H1 (cell line): ENCODE measurements around the gene FAM219A. TPM values are rescaled to one million over a fixed set of nuclear protein-coding genes. Genes with fewer than 3 reads are reported as not detected.

Source experiments
- BCL11A ChIP-seq, 2 experiments: IDR thresholded peaks; one replicate each; pipeline ENCODE4 v1.6.1; 2011; ENCODE audit warnings: low read depth in 2 of 2, low read length in 2 of 2, mild to moderate bottlenecking in 2 of 2
- CREB1 ChIP-seq: IDR thresholded peaks from 2 replicates; pipeline ENCODE4 v1.6.1; 2012; ENCODE audit warnings: inconsistent platforms
- CTBP2 ChIP-seq: IDR thresholded peaks from 2 replicates; pipeline ENCODE4 v1.7.0; 2011; ENCODE audit warnings: borderline replicate concordance, mild to moderate bottlenecking, moderate library complexity, mixed read lengths, low read length; ENCODE audit not compliant: insufficient read depth, insufficient read length
- EP300 ChIP-seq, 2 experiments: IDR thresholded peaks; 1 replicate in 1 of 2; 2 replicates in 1 of 2; pipeline ENCODE4 v1.6.1; 2011 to 2012; ENCODE audit warnings: low read depth in 2 of 2, low read length in 2 of 2, mild to moderate bottlenecking in 2 of 2, borderline replicate concordance in 1 of 2, inconsistent platforms in 1 of 2, moderate library complexity in 1 of 2
- GTF2F1 ChIP-seq: IDR thresholded peaks from 2 replicates; pipeline ENCODE4 v1.6.1; 2012; ENCODE audit warnings: low read depth, low read length, improper control_type of control experiment, borderline replicate concordance
- HDAC6 ChIP-seq: IDR thresholded peaks from one replicate; pipeline ENCODE4 v1.7.1; 2012; ENCODE audit warnings: low read depth, mild to moderate bottlenecking, inconsistent platforms, low read length, moderate library complexity
- JUND ChIP-seq: IDR thresholded peaks from 2 replicates; pipeline ENCODE4 v1.6.1; 2011; ENCODE audit warnings: mild to moderate bottlenecking, improper control_type of control experiment, low read length
- PHF8 ChIP-seq: fragments of 200-600 bp; sonication (generic); conservative IDR thresholded peaks from 2 replicates; pipeline ENCODE4 v1.7.1; 2012; ENCODE audit warnings: low read depth, mild to moderate bottlenecking, inconsistent platforms, low read length, moderate library complexity
- RBBP5 ChIP-seq: IDR thresholded peaks from 2 replicates; pipeline ENCODE4 v1.7.1; 2012; ENCODE audit warnings: low read depth, mild to moderate bottlenecking, inconsistent platforms, low read length, moderate library complexity, borderline replicate concordance
- SUZ12 ChIP-seq: fragments of 200-600 bp; sonication (generic); IDR thresholded peaks from 2 replicates; pipeline ENCODE4 v1.6.1; 2012; ENCODE audit warnings: mild to moderate bottlenecking, inconsistent platforms, low read length, moderate library complexity, mixed read lengths
- YY1 ChIP-seq: IDR thresholded peaks from 2 replicates; pipeline ENCODE4 v1.6.1; 2011; ENCODE audit warnings: low read depth, mild to moderate bottlenecking, low read length
- polyA plus RNA-seq, 7 experiments: library from polyadenylated mRNA; depleted of rRNA in 3 of 7; stranded (reverse) in 5 of 7; unstranded in 2 of 7; fragments of >200 nt in 5 of 7; fragments of 200-250 nt in 2 of 7; gene quantifications; 1 replicate in 5 of 7; 2 replicates in 1 of 7; 4 replicates in 1 of 7; pipeline versions ENCODE4 v1.2.1 to v1.2.3, GENCODE V29; 2011 to 2013; ENCODE audit warnings: missing spikeins in 2 of 7, mixed read lengths in 2 of 7
- total RNA-seq: library from RNA; stranded (reverse); fragmentation: NEBNext Ultra II Directional; extraction: Animal tissue kit (Norgen Biotek cat#: 25700); gene quantifications from 2 replicates; pipeline ENCODE4 v1.2.1, GENCODE V29; 2021
- TF ChIP-seq, protein P1 (sequence below): fragments of 300-600 bp; sonication (generic); IDR thresholded peaks from 2 replicates; pipeline ENCODE4 v1.7.1; 2012; ENCODE audit warnings: low read length, moderate library complexity, mild to moderate bottlenecking, inconsistent platforms; ENCODE audit not compliant: insufficient replicate concordance

The FAM219A gene
- total and polyA plus RNA-seq, 2 of the 8 experiments (the other 6 are each of a cell fraction or from before 2014, with no cell fraction given), result 7.7 to 10.4 TPM

DNA sequence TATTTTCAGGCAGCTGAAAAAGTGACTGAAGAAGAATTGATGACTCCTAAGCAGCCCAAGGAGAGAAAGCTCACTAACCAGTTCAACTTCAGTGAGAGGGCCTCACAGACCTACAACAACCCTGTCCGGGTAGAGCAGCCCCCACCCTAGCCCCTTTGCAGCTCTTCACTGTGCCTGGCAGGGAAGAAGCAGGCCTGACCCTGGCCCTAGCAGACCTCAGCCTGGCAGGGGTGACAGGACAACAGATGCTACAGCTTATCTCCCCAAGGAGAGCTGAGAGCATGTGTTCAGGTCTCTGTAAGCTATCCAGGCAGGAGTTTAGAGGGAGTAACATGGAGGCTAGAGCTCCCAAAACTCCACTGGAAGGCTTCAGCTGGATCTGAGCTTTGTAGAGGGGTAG, 32.0 kb upstream of the FAM219A start (continued):
- TF ChIP-seq, protein P1, sequence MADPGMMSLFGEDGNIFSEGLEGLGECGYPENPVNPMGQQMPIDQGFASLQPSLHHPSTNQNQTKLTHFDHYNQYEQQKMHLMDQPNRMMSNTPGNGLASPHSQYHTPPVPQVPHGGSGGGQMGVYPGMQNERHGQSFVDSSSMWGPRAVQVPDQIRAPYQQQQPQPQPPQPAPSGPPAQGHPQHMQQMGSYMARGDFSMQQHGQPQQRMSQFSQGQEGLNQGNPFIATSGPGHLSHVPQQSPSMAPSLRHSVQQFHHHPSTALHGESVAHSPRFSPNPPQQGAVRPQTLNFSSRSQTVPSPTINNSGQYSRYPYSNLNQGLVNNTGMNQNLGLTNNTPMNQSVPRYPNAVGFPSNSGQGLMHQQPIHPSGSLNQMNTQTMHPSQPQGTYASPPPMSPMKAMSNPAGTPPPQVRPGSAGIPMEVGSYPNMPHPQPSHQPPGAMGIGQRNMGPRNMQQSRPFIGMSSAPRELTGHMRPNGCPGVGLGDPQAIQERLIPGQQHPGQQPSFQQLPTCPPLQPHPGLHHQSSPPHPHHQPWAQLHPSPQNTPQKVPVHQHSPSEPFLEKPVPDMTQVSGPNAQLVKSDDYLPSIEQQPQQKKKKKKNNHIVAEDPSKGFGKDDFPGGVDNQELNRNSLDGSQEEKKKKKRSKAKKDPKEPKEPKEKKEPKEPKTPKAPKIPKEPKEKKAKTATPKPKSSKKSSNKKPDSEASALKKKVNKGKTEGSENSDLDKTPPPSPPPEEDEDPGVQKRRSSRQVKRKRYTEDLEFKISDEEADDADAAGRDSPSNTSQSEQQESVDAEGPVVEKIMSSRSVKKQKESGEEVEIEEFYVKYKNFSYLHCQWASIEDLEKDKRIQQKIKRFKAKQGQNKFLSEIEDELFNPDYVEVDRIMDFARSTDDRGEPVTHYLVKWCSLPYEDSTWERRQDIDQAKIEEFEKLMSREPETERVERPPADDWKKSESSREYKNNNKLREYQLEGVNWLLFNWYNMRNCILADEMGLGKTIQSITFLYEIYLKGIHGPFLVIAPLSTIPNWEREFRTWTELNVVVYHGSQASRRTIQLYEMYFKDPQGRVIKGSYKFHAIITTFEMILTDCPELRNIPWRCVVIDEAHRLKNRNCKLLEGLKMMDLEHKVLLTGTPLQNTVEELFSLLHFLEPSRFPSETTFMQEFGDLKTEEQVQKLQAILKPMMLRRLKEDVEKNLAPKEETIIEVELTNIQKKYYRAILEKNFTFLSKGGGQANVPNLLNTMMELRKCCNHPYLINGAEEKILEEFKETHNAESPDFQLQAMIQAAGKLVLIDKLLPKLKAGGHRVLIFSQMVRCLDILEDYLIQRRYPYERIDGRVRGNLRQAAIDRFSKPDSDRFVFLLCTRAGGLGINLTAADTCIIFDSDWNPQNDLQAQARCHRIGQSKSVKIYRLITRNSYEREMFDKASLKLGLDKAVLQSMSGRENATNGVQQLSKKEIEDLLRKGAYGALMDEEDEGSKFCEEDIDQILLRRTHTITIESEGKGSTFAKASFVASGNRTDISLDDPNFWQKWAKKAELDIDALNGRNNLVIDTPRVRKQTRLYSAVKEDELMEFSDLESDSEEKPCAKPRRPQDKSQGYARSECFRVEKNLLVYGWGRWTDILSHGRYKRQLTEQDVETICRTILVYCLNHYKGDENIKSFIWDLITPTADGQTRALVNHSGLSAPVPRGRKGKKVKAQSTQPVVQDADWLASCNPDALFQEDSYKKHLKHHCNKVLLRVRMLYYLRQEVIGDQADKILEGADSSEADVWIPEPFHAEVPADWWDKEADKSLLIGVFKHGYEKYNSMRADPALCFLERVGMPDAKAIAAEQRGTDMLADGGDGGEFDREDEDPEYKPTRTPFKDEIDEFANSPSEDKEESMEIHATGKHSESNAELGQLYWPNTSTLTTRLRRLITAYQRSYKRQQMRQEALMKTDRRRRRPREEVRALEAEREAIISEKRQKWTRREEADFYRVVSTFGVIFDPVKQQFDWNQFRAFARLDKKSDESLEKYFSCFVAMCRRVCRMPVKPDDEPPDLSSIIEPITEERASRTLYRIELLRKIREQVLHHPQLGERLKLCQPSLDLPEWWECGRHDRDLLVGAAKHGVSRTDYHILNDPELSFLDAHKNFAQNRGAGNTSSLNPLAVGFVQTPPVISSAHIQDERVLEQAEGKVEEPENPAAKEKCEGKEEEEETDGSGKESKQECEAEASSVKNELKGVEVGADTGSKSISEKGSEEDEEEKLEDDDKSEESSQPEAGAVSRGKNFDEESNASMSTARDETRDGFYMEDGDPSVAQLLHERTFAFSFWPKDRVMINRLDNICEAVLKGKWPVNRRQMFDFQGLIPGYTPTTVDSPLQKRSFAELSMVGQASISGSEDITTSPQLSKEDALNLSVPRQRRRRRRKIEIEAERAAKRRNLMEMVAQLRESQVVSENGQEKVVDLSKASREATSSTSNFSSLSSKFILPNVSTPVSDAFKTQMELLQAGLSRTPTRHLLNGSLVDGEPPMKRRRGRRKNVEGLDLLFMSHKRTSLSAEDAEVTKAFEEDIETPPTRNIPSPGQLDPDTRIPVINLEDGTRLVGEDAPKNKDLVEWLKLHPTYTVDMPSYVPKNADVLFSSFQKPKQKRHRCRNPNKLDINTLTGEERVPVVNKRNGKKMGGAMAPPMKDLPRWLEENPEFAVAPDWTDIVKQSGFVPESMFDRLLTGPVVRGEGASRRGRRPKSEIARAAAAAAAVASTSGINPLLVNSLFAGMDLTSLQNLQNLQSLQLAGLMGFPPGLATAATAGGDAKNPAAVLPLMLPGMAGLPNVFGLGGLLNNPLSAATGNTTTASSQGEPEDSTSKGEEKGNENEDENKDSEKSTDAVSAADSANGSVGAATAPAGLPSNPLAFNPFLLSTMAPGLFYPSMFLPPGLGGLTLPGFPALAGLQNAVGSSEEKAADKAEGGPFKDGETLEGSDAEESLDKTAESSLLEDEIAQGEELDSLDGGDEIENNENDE, result no peak
- no peak for TF ChIP-seq YY1
- TF ChIP-seq EP300 (IDR thresholded peaks at IDR 0.05; ENCODE audit: borderline replicate concordance in 1 of 2, low read depth in 2 of 2, low read length in 2 of 2), result no peak
- TF ChIP-seq SUZ12, result no peak
- no peak for TF ChIP-seq CTBP2
- no peak for TF ChIP-seq PHF8
- no peak for TF ChIP-seq BCL11A (IDR thresholded peaks at IDR 0.05; ENCODE audit: low read depth in 2 of 2, low read length in 2 of 2)
- TF ChIP-seq HDAC6, result no peak
- no peak for TF ChIP-seq GTF2F1
- no peak for TF ChIP-seq JUND
- TF ChIP-seq CREB1, result no peak
- no peak for TF ChIP-seq RBBP5
